Lower leg skin (tissue), 3 donors: Measurements from ENCODE around the gene ZNF800.

ENCODE experiments used
- POLR2A ChIP-seq, 2 donors: fragments of 450-650 bp; IDR thresholded peaks; one replicate each; pipeline ENCODE4 v1.6.1; 2016 to 2017; ENCODE audit warnings: antibody characterized with exemption in 2 of 2, mild to moderate bottlenecking in 1 of 2, moderate library complexity in 1 of 2
- TF ChIP-seq, protein P1 (sequence below), 3 donors: fragments of 450-650 bp; IDR thresholded peaks; one replicate each; pipeline ENCODE4 v1.5.1; 2016; ENCODE audit warnings: antibody characterized with exemption in 3 of 3, mild to moderate bottlenecking in 3 of 3, moderate library complexity in 2 of 3

DNA sequence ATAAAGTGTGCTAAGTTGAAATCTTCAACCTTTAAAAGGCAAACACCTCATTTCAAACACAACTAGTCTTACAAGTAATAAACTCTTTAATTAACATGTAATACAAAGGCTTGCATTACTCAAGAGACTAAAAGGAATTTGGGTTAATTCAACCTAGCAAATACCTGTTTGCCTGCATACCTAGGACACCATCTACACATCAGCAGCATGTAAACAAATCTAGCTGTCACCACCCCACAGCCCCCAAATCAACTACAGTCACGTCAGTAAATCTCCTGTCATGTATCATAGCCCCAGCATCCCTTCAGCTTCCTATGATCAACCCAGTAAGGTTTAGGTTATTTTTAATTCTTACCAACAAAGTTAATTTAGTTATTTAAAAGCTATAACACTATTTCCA is 33.5 kb downstream of the ZNF800 start:
- TF ChIP-seq, protein P1, sequence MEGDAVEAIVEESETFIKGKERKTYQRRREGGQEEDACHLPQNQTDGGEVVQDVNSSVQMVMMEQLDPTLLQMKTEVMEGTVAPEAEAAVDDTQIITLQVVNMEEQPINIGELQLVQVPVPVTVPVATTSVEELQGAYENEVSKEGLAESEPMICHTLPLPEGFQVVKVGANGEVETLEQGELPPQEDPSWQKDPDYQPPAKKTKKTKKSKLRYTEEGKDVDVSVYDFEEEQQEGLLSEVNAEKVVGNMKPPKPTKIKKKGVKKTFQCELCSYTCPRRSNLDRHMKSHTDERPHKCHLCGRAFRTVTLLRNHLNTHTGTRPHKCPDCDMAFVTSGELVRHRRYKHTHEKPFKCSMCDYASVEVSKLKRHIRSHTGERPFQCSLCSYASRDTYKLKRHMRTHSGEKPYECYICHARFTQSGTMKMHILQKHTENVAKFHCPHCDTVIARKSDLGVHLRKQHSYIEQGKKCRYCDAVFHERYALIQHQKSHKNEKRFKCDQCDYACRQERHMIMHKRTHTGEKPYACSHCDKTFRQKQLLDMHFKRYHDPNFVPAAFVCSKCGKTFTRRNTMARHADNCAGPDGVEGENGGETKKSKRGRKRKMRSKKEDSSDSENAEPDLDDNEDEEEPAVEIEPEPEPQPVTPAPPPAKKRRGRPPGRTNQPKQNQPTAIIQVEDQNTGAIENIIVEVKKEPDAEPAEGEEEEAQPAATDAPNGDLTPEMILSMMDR (IDR thresholded peaks at IDR 0.05) = no peak
- TF ChIP-seq POLR2A (IDR thresholded peaks at IDR 0.05) = no peak
